ENCODE measurements around the gene RPL26.
A peak's percentile ranks its signal among the peaks of the same experiment; 100 is the strongest.
"Not testable (repeated sequence)": the region's sequence is repeated elsewhere in the genome, so short reads cannot be mapped to it uniquely, and the experiment has no call there.

The RPL26 gene

GRCh38 chr17:8376271-8377067 lies 6.5 kb downstream of the RPL26 start, which contains the start of gene KRABD2:
KRABD2 (minus strand) TSS chr17:8376704.
- ATAC-seq, result peak; percentile 95
- TF ChIP-seq BACH2 (CRISPR knock-in tag; IDR thresholded peaks at IDR 0.05; ENCODE audit: borderline replicate concordance) (no peak), ZNF565 (CRISPR knock-in tag; conservative IDR thresholded peaks at IDR 0.05; ENCODE audit: low read depth) (0 out of 2 replicates have a peak, but pooled peaks have one; percentile 42), CREB5 (CRISPR knock-in tag; IDR thresholded peaks at IDR 0.05; ENCODE audit: low read depth) (peak; percentile 80), ZNF70 (CRISPR knock-in tag; IDR thresholded peaks at IDR 0.05) (peak; percentile 10; the same call in 1 of the 2 replicates), ESRRG (CRISPR knock-in tag; IDR thresholded peaks at IDR 0.05) (no peak; the same call in none of the 2 replicates), CSRNP3 (CRISPR knock-in tag; IDR thresholded peaks at IDR 0.05) (0 out of 2 replicates have a peak, but pooled peaks have one; percentile 35), ZNF8 (CRISPR knock-in tag; IDR thresholded peaks at IDR 0.05) (0 out of 2 replicates have a peak, but pooled peaks have one; percentile 17), PPARA (CRISPR knock-in tag; IDR thresholded peaks at IDR 0.05; ENCODE audit: borderline replicate concordance) (no peak), SNAI2 (CRISPR knock-in tag; IDR thresholded peaks at IDR 0.05) (0 out of 2 replicates have a peak, but pooled peaks have one; percentile 32), RARB (CRISPR knock-in tag; IDR thresholded peaks at IDR 0.05) (no peak; the same call in 1 of the 2 replicates), GLIS3 (CRISPR knock-in tag; IDR thresholded peaks at IDR 0.05) (peak; percentile 93)

- peak; percentile 47 for ATAC-seq
- TF ChIP-seq CREB5 (CRISPR knock-in tag; IDR thresholded peaks at IDR 0.05; ENCODE audit: low read depth) (no peak), ESRRG (CRISPR knock-in tag; IDR thresholded peaks at IDR 0.05) (0 out of 2 replicates have a peak, but pooled peaks have one; percentile 52), ZNF8 (CRISPR knock-in tag; IDR thresholded peaks at IDR 0.05) (no peak), BACH2 (CRISPR knock-in tag; IDR thresholded peaks at IDR 0.05; ENCODE audit: borderline replicate concordance) (no peak), SNAI2 (CRISPR knock-in tag; IDR thresholded peaks at IDR 0.05) (no peak), RARB (CRISPR knock-in tag; IDR thresholded peaks at IDR 0.05) (no peak), ISL1 (CRISPR knock-in tag; IDR thresholded peaks at IDR 0.05) (no peak), ARNTL (CRISPR knock-in tag; IDR thresholded peaks at IDR 0.05; ENCODE audit: borderline replicate concordance, low read depth) (no peak), CSRNP3 (CRISPR knock-in tag; IDR thresholded peaks at IDR 0.05) (no peak), TSHZ2 (CRISPR knock-in tag; IDR thresholded peaks at IDR 0.05) (no peak), TOX (CRISPR knock-in tag; IDR thresholded peaks at IDR 0.05; ENCODE audit: borderline replicate concordance) (no peak), ZFP3 (CRISPR knock-in tag; IDR thresholded peaks at IDR 0.05) (no peak), ZNF70 (CRISPR knock-in tag; IDR thresholded peaks at IDR 0.05) (no peak)
- TF ChIP-seq, protein P1, sequence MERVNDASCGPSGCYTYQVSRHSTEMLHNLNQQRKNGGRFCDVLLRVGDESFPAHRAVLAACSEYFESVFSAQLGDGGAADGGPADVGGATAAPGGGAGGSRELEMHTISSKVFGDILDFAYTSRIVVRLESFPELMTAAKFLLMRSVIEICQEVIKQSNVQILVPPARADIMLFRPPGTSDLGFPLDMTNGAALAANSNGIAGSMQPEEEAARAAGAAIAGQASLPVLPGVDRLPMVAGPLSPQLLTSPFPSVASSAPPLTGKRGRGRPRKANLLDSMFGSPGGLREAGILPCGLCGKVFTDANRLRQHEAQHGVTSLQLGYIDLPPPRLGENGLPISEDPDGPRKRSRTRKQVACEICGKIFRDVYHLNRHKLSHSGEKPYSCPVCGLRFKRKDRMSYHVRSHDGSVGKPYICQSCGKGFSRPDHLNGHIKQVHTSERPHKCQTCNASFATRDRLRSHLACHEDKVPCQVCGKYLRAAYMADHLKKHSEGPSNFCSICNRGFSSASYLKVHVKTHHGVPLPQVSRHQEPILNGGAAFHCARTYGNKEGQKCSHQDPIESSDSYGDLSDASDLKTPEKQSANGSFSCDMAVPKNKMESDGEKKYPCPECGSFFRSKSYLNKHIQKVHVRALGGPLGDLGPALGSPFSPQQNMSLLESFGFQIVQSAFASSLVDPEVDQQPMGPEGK (CRISPR knock-in tag; IDR thresholded peaks at IDR 0.05; ENCODE audit: borderline replicate concordance), result peak; percentile 31; the same call in 1 of the 2 replicates
- TF ChIP-seq, protein P2, sequence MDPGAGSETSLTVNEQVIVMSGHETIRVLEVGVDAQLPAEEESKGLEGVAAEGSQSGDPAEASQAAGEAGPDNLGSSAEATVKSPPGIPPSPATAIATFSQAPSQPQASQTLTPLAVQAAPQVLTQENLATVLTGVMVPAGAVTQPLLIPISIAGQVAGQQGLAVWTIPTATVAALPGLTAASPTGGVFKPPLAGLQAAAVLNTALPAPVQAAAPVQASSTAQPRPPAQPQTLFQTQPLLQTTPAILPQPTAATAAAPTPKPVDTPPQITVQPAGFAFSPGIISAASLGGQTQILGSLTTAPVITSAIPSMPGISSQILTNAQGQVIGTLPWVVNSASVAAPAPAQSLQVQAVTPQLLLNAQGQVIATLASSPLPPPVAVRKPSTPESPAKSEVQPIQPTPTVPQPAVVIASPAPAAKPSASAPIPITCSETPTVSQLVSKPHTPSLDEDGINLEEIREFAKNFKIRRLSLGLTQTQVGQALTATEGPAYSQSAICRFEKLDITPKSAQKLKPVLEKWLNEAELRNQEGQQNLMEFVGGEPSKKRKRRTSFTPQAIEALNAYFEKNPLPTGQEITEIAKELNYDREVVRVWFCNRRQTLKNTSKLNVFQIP (CRISPR knock-in tag; IDR thresholded peaks at IDR 0.05; ENCODE audit: borderline replicate concordance, low read depth), result no peak
These were observed 7.2 kb downstream of the RPL26 start for GRCh38 chr17:8375738-8376259.

GRCh38 chr17:8373856-8374255 lies 9.1 kb downstream of the RPL26 start:
- not testable (repeated sequence) for ATAC-seq

Measured in SK-N-SH treated with all-trans-retinoic acid at 6 μM for 48 hours (cell line).